ENCODE results near the gene TAF9. TPM values are rescaled to one million over a fixed set of nuclear protein-coding genes. Genes with fewer than 3 reads are reported as not detected.

Gene TAF9
- polyA plus RNA-seq, 1 donor from 2014 or later = 197 TPM

DNA sequence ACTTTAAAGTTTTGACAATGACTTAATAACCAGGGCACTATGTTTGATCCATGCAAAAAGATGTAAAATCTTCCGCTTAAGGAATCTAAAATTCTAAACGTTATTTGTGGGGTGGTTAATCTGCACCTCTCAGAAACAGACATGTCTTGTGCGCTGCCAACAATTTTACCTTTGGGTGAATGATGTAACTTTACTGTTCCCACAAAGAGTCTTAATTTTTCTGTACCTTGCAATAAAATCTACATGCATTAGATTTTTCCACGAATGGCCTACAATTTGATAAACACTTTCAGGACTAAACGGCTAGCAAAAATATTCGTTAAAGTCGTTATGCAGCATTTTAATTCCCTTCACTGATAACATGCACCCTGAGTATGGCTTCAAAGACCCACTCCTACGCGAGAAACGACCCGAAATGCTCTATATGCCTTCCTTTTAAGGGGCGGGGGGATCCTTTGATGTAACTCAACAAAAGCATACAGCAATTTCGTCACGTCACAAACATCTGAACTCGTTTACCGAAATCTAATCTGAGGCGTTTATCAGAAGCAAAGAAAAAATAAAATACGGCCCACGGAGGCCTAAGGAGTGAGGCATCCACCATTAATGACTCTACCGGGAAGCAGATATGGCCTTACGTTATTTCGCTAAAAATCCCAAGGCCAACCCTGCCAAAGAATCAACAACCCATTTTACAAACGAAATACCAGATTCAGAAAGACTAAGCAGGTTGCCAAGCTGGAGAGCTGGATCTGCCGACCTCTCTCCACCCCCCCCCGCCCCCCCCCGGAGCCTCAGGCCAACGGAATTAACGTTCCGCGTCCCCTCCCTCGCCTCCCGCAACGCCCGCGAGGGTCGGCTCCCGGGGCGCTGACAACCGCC is 621 bp downstream of the TAF9 start:
- Histone ChIP-seq H3K9me2 (ENCODE audit: insufficient read depth, low read length) (no peaks in the 10 kb centered on the region), H3K27me3 (ENCODE audit: insufficient read depth, low read depth, low read length) (no peaks in the 10 kb centered on the region), H2AFZ (ENCODE audit: low read depth, low read length) (peak overlapping the region; percentile 98), H3K27ac (ENCODE audit: low read length) (peak overlapping the region; percentile 92), H3K4me2 (ENCODE audit: low read length) (peak overlapping the region; percentile 81), H4K20me1 (ENCODE audit: insufficient read depth) (no peaks in the 10 kb centered on the region), H3K9me3 (ENCODE audit: low read length) (no peaks in the 10 kb centered on the region), H3K79me2 (replicated peaks; ENCODE audit: insufficient read depth, low read length) (peaks cover 53% of the 10 kb centered on the region), H3K9ac (ENCODE audit: low read length) (peak overlapping the region; percentile 87), H3K4me3 (ENCODE audit: low read length) (peak overlapping the region; percentile 92), H3K36me3 (ENCODE audit: insufficient read depth, low read length) (no peaks in the 10 kb centered on the region), H3F3A (ENCODE audit: insufficient read depth, low read length, poor library complexity, severe bottlenecking) (no peaks in the 10 kb centered on the region)
- TF ChIP-seq EZH2 (IDR thresholded peaks at IDR 0.05; ENCODE audit: borderline replicate concordance, insufficient read depth, low read length, poor library complexity, severe bottlenecking) (no peak), TAF1 (IDR thresholded peaks at IDR 0.05; ENCODE audit: low read depth) (peak; percentile 25)
- TF ChIP-seq, protein P1, sequence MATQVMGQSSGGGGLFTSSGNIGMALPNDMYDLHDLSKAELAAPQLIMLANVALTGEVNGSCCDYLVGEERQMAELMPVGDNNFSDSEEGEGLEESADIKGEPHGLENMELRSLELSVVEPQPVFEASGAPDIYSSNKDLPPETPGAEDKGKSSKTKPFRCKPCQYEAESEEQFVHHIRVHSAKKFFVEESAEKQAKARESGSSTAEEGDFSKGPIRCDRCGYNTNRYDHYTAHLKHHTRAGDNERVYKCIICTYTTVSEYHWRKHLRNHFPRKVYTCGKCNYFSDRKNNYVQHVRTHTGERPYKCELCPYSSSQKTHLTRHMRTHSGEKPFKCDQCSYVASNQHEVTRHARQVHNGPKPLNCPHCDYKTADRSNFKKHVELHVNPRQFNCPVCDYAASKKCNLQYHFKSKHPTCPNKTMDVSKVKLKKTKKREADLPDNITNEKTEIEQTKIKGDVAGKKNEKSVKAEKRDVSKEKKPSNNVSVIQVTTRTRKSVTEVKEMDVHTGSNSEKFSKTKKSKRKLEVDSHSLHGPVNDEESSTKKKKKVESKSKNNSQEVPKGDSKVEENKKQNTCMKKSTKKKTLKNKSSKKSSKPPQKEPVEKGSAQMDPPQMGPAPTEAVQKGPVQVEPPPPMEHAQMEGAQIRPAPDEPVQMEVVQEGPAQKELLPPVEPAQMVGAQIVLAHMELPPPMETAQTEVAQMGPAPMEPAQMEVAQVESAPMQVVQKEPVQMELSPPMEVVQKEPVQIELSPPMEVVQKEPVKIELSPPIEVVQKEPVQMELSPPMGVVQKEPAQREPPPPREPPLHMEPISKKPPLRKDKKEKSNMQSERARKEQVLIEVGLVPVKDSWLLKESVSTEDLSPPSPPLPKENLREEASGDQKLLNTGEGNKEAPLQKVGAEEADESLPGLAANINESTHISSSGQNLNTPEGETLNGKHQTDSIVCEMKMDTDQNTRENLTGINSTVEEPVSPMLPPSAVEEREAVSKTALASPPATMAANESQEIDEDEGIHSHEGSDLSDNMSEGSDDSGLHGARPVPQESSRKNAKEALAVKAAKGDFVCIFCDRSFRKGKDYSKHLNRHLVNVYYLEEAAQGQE (IDR thresholded peaks at IDR 0.05; ENCODE audit: borderline replicate concordance) = no peak

DNA sequence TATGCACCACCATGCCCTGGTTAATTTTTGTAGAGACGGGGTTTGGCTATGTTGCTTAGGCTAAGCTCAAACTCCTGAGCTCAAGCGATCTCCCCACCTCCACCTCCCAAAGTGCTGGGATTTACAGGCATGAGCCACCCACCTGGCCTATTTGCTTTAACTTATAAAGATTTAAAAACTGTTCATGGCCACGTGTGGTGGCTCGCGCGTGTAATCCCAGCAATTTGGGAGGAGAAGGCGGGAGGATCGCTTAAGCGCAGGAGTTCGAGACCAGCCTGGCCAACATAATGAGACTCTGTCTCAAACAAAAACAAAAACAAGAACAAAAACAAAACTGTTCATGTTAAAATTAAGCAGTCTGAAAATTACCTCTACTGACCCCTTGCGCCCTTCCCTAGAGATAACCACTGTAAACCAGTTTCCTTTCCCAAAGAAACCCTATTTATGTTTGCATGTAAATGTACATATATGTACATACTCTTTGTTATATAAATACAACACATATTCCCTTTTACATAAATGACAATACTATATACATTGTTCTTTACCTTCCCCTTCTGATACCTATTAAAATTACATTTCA is 1.5 kb downstream of the TAF9 start:
- H3K4me3 ChIP-seq (ENCODE audit: low read length) = peak overlapping the region; percentile 92
- H3K79me2 ChIP-seq (replicated peaks; ENCODE audit: insufficient read depth, low read length) = peaks cover 52% of the 10 kb centered on the region
- H3K4me2 ChIP-seq (ENCODE audit: low read length) = peak overlapping the region; percentile 81
- H3K9ac ChIP-seq (ENCODE audit: low read length) = peak overlapping the region; percentile 87
- no peak for TF ChIP-seq POLR2AphosphoS5 (IDR thresholded peaks at IDR 0.05)
- no peak for TF ChIP-seq MXI1 (conservative IDR thresholded peaks at IDR 0.05; ENCODE audit: poor library complexity, severe bottlenecking)
- TF ChIP-seq EZH2 (IDR thresholded peaks at IDR 0.05; ENCODE audit: borderline replicate concordance, insufficient read depth, low read length, poor library complexity, severe bottlenecking) = no peak
- TF ChIP-seq, protein P2, sequence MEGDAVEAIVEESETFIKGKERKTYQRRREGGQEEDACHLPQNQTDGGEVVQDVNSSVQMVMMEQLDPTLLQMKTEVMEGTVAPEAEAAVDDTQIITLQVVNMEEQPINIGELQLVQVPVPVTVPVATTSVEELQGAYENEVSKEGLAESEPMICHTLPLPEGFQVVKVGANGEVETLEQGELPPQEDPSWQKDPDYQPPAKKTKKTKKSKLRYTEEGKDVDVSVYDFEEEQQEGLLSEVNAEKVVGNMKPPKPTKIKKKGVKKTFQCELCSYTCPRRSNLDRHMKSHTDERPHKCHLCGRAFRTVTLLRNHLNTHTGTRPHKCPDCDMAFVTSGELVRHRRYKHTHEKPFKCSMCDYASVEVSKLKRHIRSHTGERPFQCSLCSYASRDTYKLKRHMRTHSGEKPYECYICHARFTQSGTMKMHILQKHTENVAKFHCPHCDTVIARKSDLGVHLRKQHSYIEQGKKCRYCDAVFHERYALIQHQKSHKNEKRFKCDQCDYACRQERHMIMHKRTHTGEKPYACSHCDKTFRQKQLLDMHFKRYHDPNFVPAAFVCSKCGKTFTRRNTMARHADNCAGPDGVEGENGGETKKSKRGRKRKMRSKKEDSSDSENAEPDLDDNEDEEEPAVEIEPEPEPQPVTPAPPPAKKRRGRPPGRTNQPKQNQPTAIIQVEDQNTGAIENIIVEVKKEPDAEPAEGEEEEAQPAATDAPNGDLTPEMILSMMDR (IDR thresholded peaks at IDR 0.05; ENCODE audit: poor library complexity, severe bottlenecking) = no peak
- TF ChIP-seq, protein P1 (IDR thresholded peaks at IDR 0.05; ENCODE audit: borderline replicate concordance) = no peak
- TF ChIP-seq SMC3 (conservative IDR thresholded peaks at IDR 0.05; ENCODE audit: poor library complexity) = no peak
- TF ChIP-seq EP300 (conservative IDR thresholded peaks at IDR 0.05; ENCODE audit: poor library complexity, severe bottlenecking) = no peak
- no peak for TF ChIP-seq RAD21 (conservative IDR thresholded peaks at IDR 0.05)
- TF ChIP-seq TAF1 (IDR thresholded peaks at IDR 0.05; ENCODE audit: low read depth) = no peak
- peak overlapping the region; percentile 92 for H3K27ac ChIP-seq (ENCODE audit: low read length)
- no peaks in the 10 kb centered on the region for H3K27me3 ChIP-seq (ENCODE audit: insufficient read depth, low read depth, low read length)
- H3K9me2 ChIP-seq (ENCODE audit: insufficient read depth, low read length) = no peaks in the 10 kb centered on the region
- no peaks in the 10 kb centered on the region for H4K20me1 ChIP-seq (ENCODE audit: insufficient read depth)
- no peaks in the 10 kb centered on the region for H3F3A ChIP-seq (ENCODE audit: insufficient read depth, low read length, poor library complexity, severe bottlenecking)
- H3K36me3 ChIP-seq (ENCODE audit: insufficient read depth, low read length) = no peaks in the 10 kb centered on the region
- H3K9me3 ChIP-seq (ENCODE audit: low read length) = no peaks in the 10 kb centered on the region
- no peak overlapping the region for H2AFZ ChIP-seq (ENCODE audit: low read depth, low read length)
